Gastroesophageal sphincter (tissue), 4 donors: ENCODE results near the gene ZNF101. TPM values are rescaled to one million over a fixed set of nuclear protein-coding genes. Genes with fewer than 3 reads are reported as not detected.

Source experiments
- ATAC-seq: fragments of 150-250 bp; one replicate; pipeline ENCODE4 v1.9.1; 2016; ENCODE audit warnings: mild to moderate bottlenecking, moderate library complexity
- H3K27ac ChIP-seq, 4 donors: fragments of 200-600 bp; sonication (generic) in 3 of 4; 1 replicate in 3 of 4; 2 replicates in 1 of 4; pipeline ENCODE4 v1.5.1; 2016 to 2019
- H3K27me3 ChIP-seq: fragments of 200-600 bp; sonication (generic); one replicate; pipeline ENCODE4 v1.5.1; 2019
- H3K36me3 ChIP-seq, 2 donors: fragments of 200-600 bp; sonication (generic); one replicate each; pipeline ENCODE4 v1.5.1; 2019; ENCODE audit warnings: control low read depth in 1 of 2
- H3K4me1 ChIP-seq, 3 donors: fragments of 200-600 bp; sonication (generic); 1 replicate in 2 of 3; 2 replicates in 1 of 3; pipeline ENCODE4 v1.5.1; 2016 to 2019; ENCODE audit warnings: control low read depth in 2 of 3
- H3K4me3 ChIP-seq, 2 donors: fragments of 200-600 bp; sonication (generic); one replicate each; pipeline ENCODE4 v1.5.1; 2019; ENCODE audit warnings: mild to moderate bottlenecking in 1 of 2, moderate library complexity in 1 of 2
- H3K9me3 ChIP-seq, 3 donors: fragments of 200-600 bp; sonication (generic); one replicate each; pipeline ENCODE4 v1.5.1; 2017 to 2019; ENCODE audit warnings: control low read depth in 2 of 3
- CTCF ChIP-seq, 4 experiments: fragments of 200-600 bp in 2 of 4; fragments of 450-650 bp in 2 of 4; sonication (generic) in 1 of 4; IDR thresholded peaks; one replicate each; pipeline ENCODE4 v1.5.1; 2017 to 2019; ENCODE audit warnings: antibody characterized with exemption in 4 of 4, mild to moderate bottlenecking in 2 of 4, moderate library complexity in 2 of 4
- EP300 ChIP-seq: sonication (generic); formaldehyde crosslinking; IDR thresholded peaks from one replicate; pipeline ENCODE4 v1.6.1; 2017; ENCODE audit warnings: antibody characterized with exemption, mild to moderate bottlenecking
- POLR2A ChIP-seq, 2 donors: fragments of 450-650 bp; IDR thresholded peaks; one replicate each; pipeline ENCODE4 v1.6.1; 2017; ENCODE audit warnings: antibody characterized with exemption in 2 of 2, mild to moderate bottlenecking in 2 of 2, moderate library complexity in 1 of 2
- POLR2AphosphoS5 ChIP-seq: sonication (generic); formaldehyde crosslinking; IDR thresholded peaks from one replicate; pipeline ENCODE4 v1.6.1; 2017; ENCODE audit warnings: antibody characterized with exemption
- WGBS, 2 donors: methylation state at CpG; one replicate each; pipeline ENCODE4 v1.1.5; 2018; ENCODE audit warnings: low coverage in 1 of 2; 5-methylcytosine and 5-hydroxymethylcytosine counted together
- total RNA-seq, 4 donors: library from RNA; depleted of rRNA; stranded (reverse); fragments of >200 nt; gene quantifications; one replicate each; pipeline ENCODE4 v1.1.0, GENCODE V29; 2016

ZNF101 gene
- total RNA-seq, 4 donors from 2014 or later, result 2.5 to 7.6 (median 4.4) TPM

DNA sequence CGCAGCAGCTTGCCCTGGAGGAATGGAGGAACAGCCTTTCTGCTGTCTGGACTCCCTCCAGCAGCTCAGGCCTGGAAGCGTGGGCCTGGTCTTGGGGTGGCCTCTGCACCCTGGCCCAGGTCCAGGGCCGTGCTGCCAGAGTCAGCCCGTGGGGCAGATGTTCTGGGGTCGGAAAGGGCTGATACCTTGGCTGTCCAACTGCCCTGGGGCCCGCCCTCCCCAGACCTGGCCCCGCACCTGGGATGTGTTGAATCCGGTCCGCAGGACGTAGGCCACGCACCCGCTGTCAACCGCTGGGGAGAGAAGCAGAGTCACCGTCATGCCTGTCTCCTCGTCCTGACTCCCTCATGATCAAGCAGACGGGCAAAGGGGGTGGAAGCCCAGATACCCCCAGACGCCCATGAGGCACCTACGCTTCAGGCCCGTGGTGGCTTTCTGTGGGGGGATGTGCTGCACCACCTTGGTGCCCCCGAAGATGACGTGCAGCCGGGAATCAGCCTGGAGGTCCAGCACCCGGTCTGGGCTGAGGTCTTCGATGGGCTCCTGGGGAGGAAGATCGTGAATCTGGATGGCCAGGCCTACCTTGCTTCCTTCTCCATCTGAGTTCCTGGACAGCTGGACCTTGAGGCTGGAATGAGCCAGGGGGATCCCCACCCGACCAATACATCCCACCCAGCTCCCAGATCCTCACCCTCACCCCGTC is 12.8 kb upstream of the ZNF101 start:
- H3K27me3 ChIP-seq, result no peaks in the 10 kb centered on the region
- H3K27ac ChIP-seq, result no peak overlapping the region
- WGBS, 2 donors, result 69 to 80% methylated on average over 2 of the region's 27 CpGs
- no peak for ATAC-seq
- no peaks in the 10 kb centered on the region for H3K9me3 ChIP-seq
- H3K4me1 ChIP-seq, result peaks cover 0 to 3% (median 0%) of the 10 kb centered on the region in 3 donors
- no peak for TF ChIP-seq CTCF (IDR thresholded peaks at IDR 0.05)
- TF ChIP-seq POLR2AphosphoS5, result no peak
- no peak for TF ChIP-seq EP300
- TF ChIP-seq POLR2A (IDR thresholded peaks at IDR 0.05), result no peak
- peaks cover 0 to 99% of the 10 kb centered on the region in 2 donors for H3K36me3 ChIP-seq
- no peak overlapping the region for H3K4me3 ChIP-seq

GRCh38 chr19:19656451-19657396 is 11.9 kb upstream of the ZNF101 start:
- TF ChIP-seq POLR2A (IDR thresholded peaks at IDR 0.05) (no peak), POLR2AphosphoS5 (no peak), CTCF (IDR thresholded peaks at IDR 0.05) (no peak), EP300 (no peak)
- Histone ChIP-seq H3K4me3 (no peak overlapping the region), H3K27me3 (no peaks in the 10 kb centered on the region), H3K27ac (no peak overlapping the region), H3K4me1 (peaks cover 0 to 13% (median 6%) of the 10 kb centered on the region in 3 donors), H3K36me3 (peaks cover 0 to 95% of the 10 kb centered on the region in 2 donors), H3K9me3 (no peaks in the 10 kb centered on the region)
- ATAC-seq, result no peak
- WGBS, 2 donors, result 95% methylated on average over 8 of the region's 33 CpGs; no CpG with 5 or more reads in 1 of the 2 donors

DNA sequence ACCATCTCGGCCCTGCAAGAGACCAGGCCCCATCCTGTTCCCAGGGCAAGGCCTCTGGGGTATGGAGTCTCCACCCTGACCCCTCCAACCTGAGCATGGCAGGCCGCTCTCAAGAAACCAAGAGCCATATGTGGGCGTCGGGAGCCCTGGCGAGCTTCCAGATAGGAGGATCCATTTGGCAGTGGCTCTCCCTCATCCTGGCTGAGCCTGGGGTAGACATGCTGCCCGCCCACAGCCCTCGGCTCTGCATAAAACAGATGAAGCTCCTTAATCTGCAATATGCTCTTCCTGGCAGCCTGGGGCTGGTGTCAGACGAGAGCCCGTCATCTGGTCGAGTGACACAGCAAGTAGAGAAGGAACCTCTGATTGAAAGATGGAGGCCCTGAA is 11.2 kb upstream of the ZNF101 start:
- TF ChIP-seq POLR2A (IDR thresholded peaks at IDR 0.05), result no peak
- TF ChIP-seq CTCF (IDR thresholded peaks at IDR 0.05), result no peak
- TF ChIP-seq EP300, result no peak
- no peak for TF ChIP-seq POLR2AphosphoS5
- 34% methylated on average over 3 of the region's 10 CpGs; no CpG with 5 or more reads in 1 of the 2 donors for WGBS, 2 donors
- Histone ChIP-seq H3K36me3 (peaks cover 0 to 93% of the 10 kb centered on the region in 2 donors), H3K27ac (no peak overlapping the region), H3K4me1 (peaks cover 0 to 19% (median 13%) of the 10 kb centered on the region in 3 donors), H3K27me3 (no peaks in the 10 kb centered on the region), H3K9me3 (no peaks in the 10 kb centered on the region), H3K4me3 (no peak overlapping the region)
- no peak for ATAC-seq

GRCh38 chr19:19659646-19660245 is 8.9 kb upstream of the ZNF101 start:
- Histone ChIP-seq H3K9me3 (no peaks in the 10 kb centered on the region), H3K4me3 (no peak overlapping the region), H3K36me3 (peaks cover 0 to 69% of the 10 kb centered on the region in 2 donors), H3K27ac (no peak overlapping the region), H3K27me3 (no peaks in the 10 kb centered on the region), H3K4me1 (peaks cover 0 to 32% (median 18%) of the 10 kb centered on the region in 3 donors)
- 75 to 83% methylated on average over 1 to 8 of the region's 17 CpGs for WGBS, 2 donors
- TF ChIP-seq POLR2A (IDR thresholded peaks at IDR 0.05), result no peak
- TF ChIP-seq POLR2AphosphoS5, result no peak
- TF ChIP-seq EP300, result no peak
- TF ChIP-seq CTCF (IDR thresholded peaks at IDR 0.05), result no peak
- no peak for ATAC-seq
